SK-N-SH (cell line): ENCODE results near the gene PXYLP1. TPM values are rescaled to one million over a fixed set of nuclear protein-coding genes. Genes with fewer than 3 reads are reported as not detected.
A peak's percentile ranks its signal among the peaks of the same experiment; 100 is the strongest.

ENCODE experiments used
- CTCF ChIA-PET: fragments of 300-600, 350-600 bp; formaldehyde crosslinking; extraction: SDS; loops from one replicate; lab custom pipeline; 2021; lab: Yijun Ruan, JAX
- POLR2A ChIA-PET: fragments of 350-600 bp; sonication (Branson Sonifier 250); formaldehyde crosslinking; extraction: SDS; loops from one replicate; lab custom pipeline; 2020; ENCODE audit warnings: antibody characterized with exemption, inconsistent platforms; lab: Yijun Ruan, JAX
- DNase-seq: peaks from one replicate; pipeline ENCODE4 v3.0.0; 2012
- H2AFZ ChIP-seq: fragments of 200-600 bp; sonication (generic); 2 replicates; pipeline ENCODE4 v1.8.1; 2016; ENCODE audit warnings: antibody characterized with exemption, mild to moderate bottlenecking, low read depth
- H3F3A ChIP-seq: fragments of 200-600 bp; sonication (generic); replicated peaks from 2 replicates; pipeline ENCODE3; 2016; ENCODE audit warnings: antibody characterized with exemption, mild to moderate bottlenecking; ENCODE audit not compliant: insufficient read depth
- H3K27ac ChIP-seq, 2 experiments: fragments of 200-500 bp in 1 of 2; fragments of 200-600 bp in 1 of 2; sonication (Bioruptor generic) in 1 of 2; sonication (generic), shearing (Covaris generic) in 1 of 2; 2 replicates each; pipeline versions ENCODE4 v1.5.1 to v1.6.1; 2014 to 2016; ENCODE audit warnings: low read depth in 2 of 2, inconsistent platforms in 1 of 2, low read length in 1 of 2, mild to moderate bottlenecking in 1 of 2, mixed read lengths in 1 of 2
- H3K27me3 ChIP-seq: fragments of 200-600 bp; sonication (generic), shearing (Covaris generic); 2 replicates; pipeline ENCODE4 v1.6.1; 2016; ENCODE audit warnings: mixed run types; ENCODE audit not compliant: insufficient read depth
- H3K36me3 ChIP-seq, 2 experiments: fragments of 200-500 bp in 1 of 2; fragments of 200-600 bp in 1 of 2; sonication (Bioruptor generic) in 1 of 2; sonication (generic) in 1 of 2; replicated peaks in 1 of 2; 2 replicates each; pipeline versions ENCODE3 to v1.5.1; 2014 to 2016; ENCODE audit warnings: low read length in 1 of 2, mild to moderate bottlenecking in 1 of 2; ENCODE audit not compliant: insufficient read depth in 2 of 2, control insufficient read depth in 1 of 2
- H3K4me1 ChIP-seq, 2 experiments: fragments of 200-500 bp in 1 of 2; fragments of 200-600 bp in 1 of 2; sonication (Bioruptor generic) in 1 of 2; sonication (generic), shearing (Covaris generic) in 1 of 2; 2 replicates each; pipeline versions ENCODE4 v1.5.1 to v1.6.1; 2014 to 2016; ENCODE audit warnings: low read depth in 1 of 2, low read length in 1 of 2, mixed run types in 1 of 2; ENCODE audit not compliant: insufficient read depth in 2 of 2, control insufficient read depth in 1 of 2
- H3K4me2 ChIP-seq: fragments of 200-600 bp; sonication (generic), shearing (Covaris generic); 2 replicates; pipeline ENCODE4 v1.6.1; 2017; ENCODE audit warnings: mixed run types
- H3K4me3 ChIP-seq, 2 experiments: fragments of 200-500 bp in 1 of 2; fragments of 200-600 bp in 1 of 2; sonication (Bioruptor generic) in 1 of 2; sonication (generic), shearing (Covaris generic) in 1 of 2; 2 replicates each; pipeline versions ENCODE4 v1.5.1 to v1.8.1; 2014 to 2016; ENCODE audit warnings: low read depth in 2 of 2, inconsistent platforms in 1 of 2, low read length in 1 of 2, mild to moderate bottlenecking in 1 of 2, mixed read lengths in 1 of 2, moderate library complexity in 1 of 2
- H3K79me2 ChIP-seq: fragments of 200-600 bp; sonication (generic); 2 replicates; pipeline ENCODE4 v1.8.1; 2017; ENCODE audit warnings: mild to moderate bottlenecking; ENCODE audit not compliant: insufficient read depth
- H3K9ac ChIP-seq: fragments of 200-600 bp; sonication (generic); 2 replicates; pipeline ENCODE4 v1.6.1; 2017; ENCODE audit warnings: mixed run types
- H3K9me2 ChIP-seq: fragments of 200-600 bp; sonication (generic); 2 replicates; pipeline ENCODE4 v1.6.1; 2017; ENCODE audit warnings: mixed run types
- H3K9me3 ChIP-seq: fragments of 200-600 bp; sonication (generic); 2 replicates; pipeline ENCODE4 v1.6.1; 2017; ENCODE audit warnings: mixed run types, mild to moderate bottlenecking, moderate library complexity
- H4K20me1 ChIP-seq: fragments of 200-600 bp; sonication (generic); 2 replicates; pipeline ENCODE4 v1.6.1; 2017; ENCODE audit warnings: mild to moderate bottlenecking, mixed run types; ENCODE audit not compliant: insufficient read depth
- ELF1 ChIP-seq: IDR thresholded peaks from 2 replicates; pipeline ENCODE4 v1.4.0; 2012
- EP300 ChIP-seq, 2 experiments: IDR thresholded peaks; 2 replicates each; pipeline versions ENCODE4 v1.4.0 to v1.6.1; 2012; ENCODE audit warnings: borderline replicate concordance in 1 of 2, low read depth in 1 of 2, low read length in 1 of 2
- EZH2phosphoT487 ChIP-seq: fragments of 200-600 bp; sonication (generic); IDR thresholded peaks from 2 replicates; pipeline ENCODE4 v1.6.1; 2017; ENCODE audit warnings: low read depth, mixed run types, mild to moderate bottlenecking, antibody characterized with exemption, moderate library complexity, borderline replicate concordance
- FOSL2 ChIP-seq: IDR thresholded peaks from 2 replicates; pipeline ENCODE4 v1.4.0; 2012; ENCODE audit warnings: low read depth, mild to moderate bottlenecking, moderate library complexity, borderline replicate concordance
- GABPA ChIP-seq: IDR thresholded peaks from 2 replicates; pipeline ENCODE4 v1.4.0; 2012; ENCODE audit warnings: low read depth, mild to moderate bottlenecking
- GATA2 ChIP-seq: sonication (generic); formaldehyde crosslinking; IDR thresholded peaks from 2 replicates; pipeline ENCODE4 v1.5.0; 2020; ENCODE audit warnings: mild to moderate bottlenecking, missing genetic modification reagents
- JUND ChIP-seq: IDR thresholded peaks from 2 replicates; pipeline ENCODE4 v1.4.0; 2012
- MEF2A ChIP-seq: IDR thresholded peaks from 2 replicates; pipeline ENCODE4 v1.4.0; 2012; ENCODE audit warnings: low read depth, borderline replicate concordance
- NFIC ChIP-seq: IDR thresholded peaks from 2 replicates; pipeline ENCODE4 v1.4.0; 2012; ENCODE audit warnings: borderline replicate concordance
- NRF1 ChIP-seq: IDR thresholded peaks from 2 replicates; pipeline ENCODE4 v1.6.1; 2012; ENCODE audit warnings: low read depth, mild to moderate bottlenecking, low read length
- POLR2AphosphoS5 ChIP-seq: IDR thresholded peaks from 2 replicates; pipeline ENCODE4 v1.6.1; 2012; ENCODE audit warnings: low read depth, low read length
- RAD21 ChIP-seq: IDR thresholded peaks from 2 replicates; pipeline ENCODE4 v1.6.1; 2012; ENCODE audit warnings: mild to moderate bottlenecking, low read length
- RCOR1 ChIP-seq: fragments of 150-350 bp; IDR thresholded peaks from 2 replicates; pipeline ENCODE4 v1.6.1; 2017; ENCODE audit warnings: antibody characterized with exemption, low read length
- SIN3A ChIP-seq: IDR thresholded peaks from 2 replicates; pipeline ENCODE4 v1.6.1; 2012; ENCODE audit warnings: low read depth, mild to moderate bottlenecking, low read length, moderate library complexity, borderline replicate concordance
- SMC3 ChIP-seq: IDR thresholded peaks from 2 replicates; pipeline ENCODE4 v1.6.1; 2012; ENCODE audit warnings: low read depth, low read length, improper control_type of control experiment
- TCF12 ChIP-seq: IDR thresholded peaks from 2 replicates; pipeline ENCODE4 v1.4.0; 2012
- YY1 ChIP-seq: IDR thresholded peaks from 2 replicates; pipeline ENCODE4 v1.4.0; 2012; ENCODE audit warnings: low read depth, mild to moderate bottlenecking
- WGBS: methylation state at CpG from one replicate; pipeline ENCODE4 v1.1.6; 2017; ENCODE audit warnings: low lambda C conversion rate; 5-methylcytosine and 5-hydroxymethylcytosine counted together
- polyA plus RNA-seq, 3 experiments: library from polyadenylated mRNA; depleted of rRNA; stranded (reverse); fragments of >200 nt; gene quantifications; 2 replicates each; pipeline ENCODE4 v1.2.3, GENCODE V29; 2012
- TF ChIP-seq, protein P1 (sequence below): IDR thresholded peaks from 2 replicates; pipeline ENCODE4 v1.4.0; 2012; ENCODE audit warnings: low read depth, borderline replicate concordance
- TF ChIP-seq, protein P2 (sequence below): IDR thresholded peaks from 2 replicates; pipeline ENCODE4 v1.4.0; 2012; ENCODE audit warnings: low read depth, borderline replicate concordance
- TF ChIP-seq, protein P3 (sequence below): IDR thresholded peaks from 2 replicates; pipeline ENCODE4 v1.6.1; 2012; ENCODE audit warnings: mild to moderate bottlenecking, low read depth, low read length, moderate library complexity
- TF ChIP-seq, protein P4 (sequence below): IDR thresholded peaks from 2 replicates; pipeline ENCODE4 v1.4.0; 2012; ENCODE audit warnings: low read depth

The PXYLP1 gene
- polyA plus RNA-seq, 1 of the 3 experiments (the other 2 are of a cell fraction), result 8.6 TPM

DNA sequence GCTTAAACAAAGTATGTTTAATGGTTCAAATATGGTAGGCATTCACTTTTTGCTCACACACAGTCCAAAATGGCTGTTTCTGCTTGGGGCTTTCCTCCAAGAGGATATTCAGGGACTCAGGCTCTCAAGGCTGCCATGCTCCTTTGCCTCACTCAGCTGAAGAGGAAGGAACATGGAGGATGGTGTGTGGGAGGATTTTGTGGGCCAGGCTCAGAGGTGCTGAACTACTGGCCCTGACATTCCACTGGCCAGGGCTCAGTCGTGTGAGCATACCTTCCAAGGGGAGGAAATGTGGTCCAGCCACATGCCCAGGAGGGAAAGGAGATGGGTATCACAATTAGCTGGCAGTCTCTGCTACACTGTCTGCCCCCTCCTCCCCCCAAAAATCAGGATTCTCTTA is 8.7 kb downstream of the PXYLP1 start:
- Histone ChIP-seq H3K4me1 (peaks cover 21 to 27% of the 10 kb centered on the region in 2 experiments; a peak in 3 of 4 replicates), H3K27ac (peak overlapping the region in 1 of 2 experiments; percentile 15; a peak in 1 of 4 replicates), H3K36me3 (peaks cover 0 to 6% of the 10 kb centered on the region in 2 experiments), H3K4me3 (no peak overlapping the region), H3K4me2 (0 out of 2 replicates have a peak overlapping the region, but pooled peaks have one; percentile 25), H3K9me2 (no peaks in the 10 kb centered on the region), H4K20me1 (no peaks in the 10 kb centered on the region), H3K9ac (no peak overlapping the region), H3K79me2 (no peaks in the 10 kb centered on the region), H2AFZ (no peak overlapping the region), H3F3A (peaks cover 5% of the 10 kb centered on the region), H3K9me3 (no peaks in the 10 kb centered on the region), H3K27me3 (no peaks in the 10 kb centered on the region)
- WGBS, result 11% methylated on average over 1 of the region's 1 CpG
- DNase-seq, result peak; percentile 38
- ChIA-PET CTCF (interaction anchor here (3.8 kb wide), 1 partner anchor 8 kb away, joined by 22 read pairs; the partner anchor contains the start of gene PXYLP1), POLR2A (no interaction called here)
- TF ChIP-seq GATA2 (peak; percentile 25; the same call in 1 of the 2 replicates), EZH2phosphoT487 (no peak), MEF2A (no peak)

DNA sequence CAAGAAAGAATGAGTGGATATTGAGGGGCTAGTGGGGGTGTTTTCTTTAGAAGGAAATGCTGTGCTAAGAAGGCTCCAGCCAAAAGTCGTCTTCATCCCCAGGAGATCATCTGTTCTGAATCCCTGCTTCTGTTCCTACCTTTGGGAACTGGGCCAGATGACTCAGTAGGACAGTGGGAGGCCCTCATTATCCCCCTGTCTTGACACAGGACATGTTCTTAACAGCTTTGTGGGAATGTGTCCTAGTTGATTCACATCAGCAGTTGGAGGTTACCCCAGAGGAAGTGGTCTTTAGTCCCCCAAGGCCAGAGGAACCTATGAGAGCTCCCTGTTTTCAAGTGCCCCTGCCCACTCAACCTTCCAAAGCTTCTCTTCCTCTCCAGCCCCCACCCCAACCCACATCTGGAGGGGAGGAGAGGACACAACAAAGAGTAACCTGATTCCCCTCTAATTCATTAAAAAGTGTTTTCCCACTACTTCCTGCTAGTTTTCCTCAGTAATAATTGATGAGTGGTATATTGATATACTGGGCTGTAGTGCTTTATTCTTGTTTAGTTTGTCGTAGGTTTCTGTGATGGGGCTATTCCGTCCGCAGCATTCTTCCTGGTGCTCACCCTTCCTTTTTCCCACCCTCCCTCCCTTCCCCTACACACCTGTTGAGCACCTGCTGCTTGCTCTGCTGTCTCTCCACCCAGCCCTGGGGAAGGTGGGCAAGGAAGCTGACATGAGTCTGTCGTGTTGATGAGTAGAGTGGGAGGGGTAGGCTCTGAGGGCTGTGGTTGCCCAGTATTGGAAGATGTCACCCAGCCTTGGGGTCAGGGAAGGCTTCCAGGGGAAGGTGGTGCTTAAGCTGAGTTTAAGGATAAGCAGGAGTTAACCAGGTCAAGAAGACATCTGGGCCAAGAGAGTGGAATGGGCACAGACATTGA is 9.3 kb downstream of the PXYLP1 start:
- H3K27me3 ChIP-seq, result no peaks in the 10 kb centered on the region
- no peaks in the 10 kb centered on the region for H4K20me1 ChIP-seq
- no peak overlapping the region for H2AFZ ChIP-seq
- no peaks in the 10 kb centered on the region for H3K79me2 ChIP-seq
- H3K9ac ChIP-seq, result no peak overlapping the region
- 0 out of 2 replicates have a peak overlapping the region, but pooled peaks have one; percentile 25 for H3K4me2 ChIP-seq
- ChIA-PET CTCF (interaction anchor here (0.7 to 3.8 kb wide), 2 partner anchors 9 to 62 kb away, joined by 3 to 22 read pairs; partner anchors contain the start of gene PXYLP1), POLR2A (no interaction called here)
- no peak overlapping the region for H3K4me3 ChIP-seq
- peak overlapping the region in 1 of 2 experiments; percentile 15; a peak in 1 of 4 replicates for H3K27ac ChIP-seq
- H3F3A ChIP-seq, result peaks cover 5% of the 10 kb centered on the region
- H3K4me1 ChIP-seq, result peaks cover 21 to 27% of the 10 kb centered on the region in 2 experiments; a peak in 3 of 4 replicates
- DNase-seq, result no peak
- WGBS, result 67% methylated on average over 5 of the region's 5 CpGs
- H3K36me3 ChIP-seq, result peaks cover 0 to under 1% of the 10 kb centered on the region in 2 experiments
- H3K9me2 ChIP-seq, result no peaks in the 10 kb centered on the region
- H3K9me3 ChIP-seq, result no peaks in the 10 kb centered on the region
- TF ChIP-seq SMC3 (no peak), POLR2AphosphoS5 (no peak), YY1 (no peak), RAD21 (no peak), ELF1 (0 out of 2 replicates have a peak, but pooled peaks have one; percentile 20), GABPA (no peak), NRF1 (no peak), JUND (peak; percentile 58), RCOR1 (no peak), SIN3A (no peak), NFIC (peak; percentile 73), FOSL2 (peak; percentile 53; the same call in 1 of the 2 replicates), TCF12 (peak; percentile 52), EP300 (IDR thresholded peaks at IDR 0.05; ENCODE audit: borderline replicate concordance in 1 of 2, low read depth in 1 of 2, low read length in 1 of 2) (no peak)
- TF ChIP-seq, protein P1, sequence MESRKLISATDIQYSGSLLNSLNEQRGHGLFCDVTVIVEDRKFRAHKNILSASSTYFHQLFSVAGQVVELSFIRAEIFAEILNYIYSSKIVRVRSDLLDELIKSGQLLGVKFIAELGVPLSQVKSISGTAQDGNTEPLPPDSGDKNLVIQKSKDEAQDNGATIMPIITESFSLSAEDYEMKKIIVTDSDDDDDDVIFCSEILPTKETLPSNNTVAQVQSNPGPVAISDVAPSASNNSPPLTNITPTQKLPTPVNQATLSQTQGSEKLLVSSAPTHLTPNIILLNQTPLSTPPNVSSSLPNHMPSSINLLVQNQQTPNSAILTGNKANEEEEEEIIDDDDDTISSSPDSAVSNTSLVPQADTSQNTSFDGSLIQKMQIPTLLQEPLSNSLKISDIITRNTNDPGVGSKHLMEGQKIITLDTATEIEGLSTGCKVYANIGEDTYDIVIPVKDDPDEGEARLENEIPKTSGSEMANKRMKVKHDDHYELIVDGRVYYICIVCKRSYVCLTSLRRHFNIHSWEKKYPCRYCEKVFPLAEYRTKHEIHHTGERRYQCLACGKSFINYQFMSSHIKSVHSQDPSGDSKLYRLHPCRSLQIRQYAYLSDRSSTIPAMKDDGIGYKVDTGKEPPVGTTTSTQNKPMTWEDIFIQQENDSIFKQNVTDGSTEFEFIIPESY, result no peak
- TF ChIP-seq, protein P2, sequence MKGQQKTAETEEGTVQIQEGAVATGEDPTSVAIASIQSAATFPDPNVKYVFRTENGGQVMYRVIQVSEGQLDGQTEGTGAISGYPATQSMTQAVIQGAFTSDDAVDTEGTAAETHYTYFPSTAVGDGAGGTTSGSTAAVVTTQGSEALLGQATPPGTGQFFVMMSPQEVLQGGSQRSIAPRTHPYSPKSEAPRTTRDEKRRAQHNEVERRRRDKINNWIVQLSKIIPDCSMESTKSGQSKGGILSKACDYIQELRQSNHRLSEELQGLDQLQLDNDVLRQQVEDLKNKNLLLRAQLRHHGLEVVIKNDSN, result no peak
- TF ChIP-seq, protein P3, sequence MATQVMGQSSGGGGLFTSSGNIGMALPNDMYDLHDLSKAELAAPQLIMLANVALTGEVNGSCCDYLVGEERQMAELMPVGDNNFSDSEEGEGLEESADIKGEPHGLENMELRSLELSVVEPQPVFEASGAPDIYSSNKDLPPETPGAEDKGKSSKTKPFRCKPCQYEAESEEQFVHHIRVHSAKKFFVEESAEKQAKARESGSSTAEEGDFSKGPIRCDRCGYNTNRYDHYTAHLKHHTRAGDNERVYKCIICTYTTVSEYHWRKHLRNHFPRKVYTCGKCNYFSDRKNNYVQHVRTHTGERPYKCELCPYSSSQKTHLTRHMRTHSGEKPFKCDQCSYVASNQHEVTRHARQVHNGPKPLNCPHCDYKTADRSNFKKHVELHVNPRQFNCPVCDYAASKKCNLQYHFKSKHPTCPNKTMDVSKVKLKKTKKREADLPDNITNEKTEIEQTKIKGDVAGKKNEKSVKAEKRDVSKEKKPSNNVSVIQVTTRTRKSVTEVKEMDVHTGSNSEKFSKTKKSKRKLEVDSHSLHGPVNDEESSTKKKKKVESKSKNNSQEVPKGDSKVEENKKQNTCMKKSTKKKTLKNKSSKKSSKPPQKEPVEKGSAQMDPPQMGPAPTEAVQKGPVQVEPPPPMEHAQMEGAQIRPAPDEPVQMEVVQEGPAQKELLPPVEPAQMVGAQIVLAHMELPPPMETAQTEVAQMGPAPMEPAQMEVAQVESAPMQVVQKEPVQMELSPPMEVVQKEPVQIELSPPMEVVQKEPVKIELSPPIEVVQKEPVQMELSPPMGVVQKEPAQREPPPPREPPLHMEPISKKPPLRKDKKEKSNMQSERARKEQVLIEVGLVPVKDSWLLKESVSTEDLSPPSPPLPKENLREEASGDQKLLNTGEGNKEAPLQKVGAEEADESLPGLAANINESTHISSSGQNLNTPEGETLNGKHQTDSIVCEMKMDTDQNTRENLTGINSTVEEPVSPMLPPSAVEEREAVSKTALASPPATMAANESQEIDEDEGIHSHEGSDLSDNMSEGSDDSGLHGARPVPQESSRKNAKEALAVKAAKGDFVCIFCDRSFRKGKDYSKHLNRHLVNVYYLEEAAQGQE, result no peak
- TF ChIP-seq, protein P4, sequence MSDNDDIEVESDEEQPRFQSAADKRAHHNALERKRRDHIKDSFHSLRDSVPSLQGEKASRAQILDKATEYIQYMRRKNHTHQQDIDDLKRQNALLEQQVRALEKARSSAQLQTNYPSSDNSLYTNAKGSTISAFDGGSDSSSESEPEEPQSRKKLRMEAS, result no peak
